Prostate gland (tissue), 2 donors: Measurements from ENCODE around the gene KIFC3. TPM values are rescaled to one million over a fixed set of nuclear protein-coding genes. Genes with fewer than 3 reads are reported as not detected.

Experiments used
- DNase-seq: peaks from one replicate; pipeline ENCODE4 v3.0.0-alpha.2; 2019; ENCODE audit warnings: low spot score
- H3K27ac ChIP-seq, 2 donors: fragments of 200-600 bp; sonication (generic); 2 replicates each; pipeline ENCODE4 v1.5.1; 2017 to 2019
- H3K27me3 ChIP-seq: fragments of 200-600 bp; sonication (generic); replicated peaks from 2 replicates; pipeline ENCODE4 v1.5.1; 2019; ENCODE audit not compliant: insufficient read depth
- H3K36me3 ChIP-seq, 2 donors: fragments of 200-600 bp; sonication (generic); 1 replicate in 1 of 2; 2 replicates in 1 of 2; pipeline versions ENCODE4 v1.5.1 to v1.8.1; 2017 to 2019
- H3K4me1 ChIP-seq: fragments of 200-600 bp; sonication (generic); replicated peaks from 2 replicates; pipeline ENCODE4 v1.5.1; 2019
- H3K4me3 ChIP-seq, 2 donors: fragments of 200-600 bp; sonication (generic); 2 replicates each; pipeline ENCODE4 v1.5.1; 2017 to 2019
- H3K9me3 ChIP-seq: fragments of 200-600 bp; sonication (generic); 2 replicates; pipeline ENCODE4 v1.5.1; 2017
- CTCF ChIP-seq, 4 experiments: fragments of 200-600 bp in 2 of 4; fragments of 450-650 bp in 2 of 4; sonication (generic) in 2 of 4; IDR thresholded peaks; 1 replicate in 3 of 4; 2 replicates in 1 of 4; pipeline ENCODE4 v1.5.1; 2016 to 2019; ENCODE audit warnings: antibody characterized with exemption in 4 of 4, mild to moderate bottlenecking in 2 of 4, moderate library complexity in 2 of 4
- POLR2A ChIP-seq: fragments of 450-650 bp; IDR thresholded peaks from one replicate; pipeline ENCODE4 v1.6.1; 2016; ENCODE audit warnings: antibody characterized with exemption, mild to moderate bottlenecking
- POLR2AphosphoS5 ChIP-seq: sonication (generic); formaldehyde crosslinking; IDR thresholded peaks from one replicate; pipeline ENCODE4 v1.6.1; 2017; ENCODE audit warnings: antibody characterized with exemption
- WGBS: methylation state at CpG from one replicate; pipeline ENCODE4 v1.1.5; 2018; 5-methylcytosine and 5-hydroxymethylcytosine counted together
- intact Hi-C: fragments of 100-400 bp; cut with DNase I; formaldehyde crosslinking; loops from one replicate; pipeline ENCODE4 v1.14.2; 2022
- total RNA-seq, 2 donors: library from RNA; depleted of rRNA; stranded (reverse); fragments of >200 nt; gene quantifications; one replicate each; pipeline ENCODE4 v1.1.0, GENCODE V29; 2016

Gene KIFC3
- total RNA-seq, 2 donors from 2014 or later, result 16.3 to 79.5 TPM

- no peak for TF ChIP-seq POLR2A
- TF ChIP-seq POLR2AphosphoS5, result no peak
- no peak for TF ChIP-seq CTCF (IDR thresholded peaks at IDR 0.05)
- Histone ChIP-seq H3K36me3 (no peaks in the 10 kb centered on the region), H3K27ac (no peak overlapping the region), H3K4me1 (no peaks in the 10 kb centered on the region), H3K4me3 (no peak overlapping the region), H3K27me3 (no peaks in the 10 kb centered on the region), H3K9me3 (no peaks in the 10 kb centered on the region)
- intact Hi-C loops, result no loop called here
- WGBS, result 92% methylated on average over 21 of the region's 23 CpGs
- no peak for DNase-seq
Measured at GRCh38 chr16:57743886-57744641, 58.2 kb downstream of the KIFC3 start.

GRCh38 chr16:57743458-57743857 is 58.8 kb downstream of the KIFC3 start:
- H3K36me3 ChIP-seq, result no peaks in the 10 kb centered on the region
- no peak for DNase-seq

GRCh38 chr16:57742543-57742942 is 59.7 kb downstream of the KIFC3 start:
- Histone ChIP-seq H3K27me3 (no peaks in the 10 kb centered on the region), H3K36me3 (no peaks in the 10 kb centered on the region), H3K9me3 (no peaks in the 10 kb centered on the region), H3K4me1 (no peaks in the 10 kb centered on the region), H3K4me3 (no peak overlapping the region), H3K27ac (no peak overlapping the region)
- intact Hi-C loops, result no loop called here
- TF ChIP-seq CTCF (IDR thresholded peaks at IDR 0.05) (no peak), POLR2AphosphoS5 (no peak), POLR2A (no peak)
- 76% methylated on average over 4 of the region's 4 CpGs for WGBS
- no peak for DNase-seq

More at GRCh38 chr16:57743458-57743857, 58.8 kb downstream of the KIFC3 start:
- TF ChIP-seq POLR2A (no peak), CTCF (IDR thresholded peaks at IDR 0.05) (no peak), POLR2AphosphoS5 (no peak)
- no peaks in the 10 kb centered on the region for H3K9me3 ChIP-seq
- H3K4me3 ChIP-seq, result no peak overlapping the region
- H3K27me3 ChIP-seq, result no peaks in the 10 kb centered on the region
- H3K4me1 ChIP-seq, result no peaks in the 10 kb centered on the region
- H3K27ac ChIP-seq, result no peak overlapping the region
- intact Hi-C loops, result no loop called here
- 82% methylated on average over 10 of the region's 10 CpGs for WGBS

GRCh38 chr16:57741660-57742191 is 60.6 kb downstream of the KIFC3 start:
- DNase-seq, result no peak
- no peak overlapping the region for H3K4me3 ChIP-seq
- WGBS, result 75% methylated on average over 16 of the region's 16 CpGs
- TF ChIP-seq POLR2AphosphoS5 (no peak), CTCF (IDR thresholded peaks at IDR 0.05) (no peak), POLR2A (no peak)
- peaks cover 3% of the 10 kb centered on the region for H3K4me1 ChIP-seq
- intact Hi-C loops, result no loop called here
- no peaks in the 10 kb centered on the region for H3K27me3 ChIP-seq
- no peaks in the 10 kb centered on the region for H3K9me3 ChIP-seq
- no peak overlapping the region for H3K27ac ChIP-seq
- no peaks in the 10 kb centered on the region for H3K36me3 ChIP-seq
